DND-41 (cell line): Measurements from ENCODE around the gene GRIK2.

Source experiments
- ATAC-seq: fragments of 200-7000 bp; cut with Tn5 transposase; 3 replicates; pipeline ENCODE4 v1.9.1; 2021; ENCODE audit warnings: low read depth; ENCODE audit not compliant: insufficient read depth
- DNase-seq: peaks from one replicate; pipeline ENCODE4 v3.0.0-alpha.2; 2020
- H2AFZ ChIP-seq: 2 replicates; pipeline ENCODE4 v1.6.0; 2012; ENCODE audit warnings: low read depth, low read length
- H3K27ac ChIP-seq: 2 replicates; pipeline ENCODE4 v1.5.1; 2012; ENCODE audit warnings: low read length, inconsistent platforms
- H3K27me3 ChIP-seq: fragments of 200-600 bp; sonication (generic); 2 replicates; pipeline ENCODE4 v1.6.0; 2012; ENCODE audit warnings: low read length, mild to moderate bottlenecking, inconsistent platforms; ENCODE audit not compliant: insufficient read depth, poor library complexity
- H3K36me3 ChIP-seq: 2 replicates; pipeline ENCODE4 v1.5.1; 2012; ENCODE audit warnings: low read length, inconsistent platforms; ENCODE audit not compliant: insufficient read depth
- H3K4me1 ChIP-seq: 2 replicates; pipeline ENCODE4 v1.5.1; 2012; ENCODE audit warnings: mild to moderate bottlenecking, low read length; ENCODE audit not compliant: insufficient read depth
- H3K4me2 ChIP-seq: 2 replicates; pipeline ENCODE4 v1.6.0; 2012; ENCODE audit warnings: mild to moderate bottlenecking, moderate library complexity, low read length, inconsistent platforms; ENCODE audit not compliant: insufficient read depth
- H3K4me3 ChIP-seq, 2 experiments: fragments of 200-600 bp in 1 of 2; shearing (Covaris generic) in 1 of 2; 2 replicates each; pipeline ENCODE4 v1.5.1; 2012 to 2016; ENCODE audit warnings: inconsistent platforms in 2 of 2, low read length in 2 of 2, mild to moderate bottlenecking in 2 of 2, low read depth in 1 of 2, moderate library complexity in 1 of 2
- H3K79me2 ChIP-seq: 2 replicates; pipeline ENCODE4 v1.6.0; 2012; ENCODE audit warnings: low read length, inconsistent platforms; ENCODE audit not compliant: insufficient read depth
- H3K9ac ChIP-seq: 2 replicates; pipeline ENCODE4 v1.6.0; 2012; ENCODE audit warnings: low read depth, mild to moderate bottlenecking, inconsistent platforms, low read length, moderate library complexity
- H3K9me3 ChIP-seq: 2 replicates; pipeline ENCODE4 v1.5.1; 2012; ENCODE audit warnings: low read length, moderate library complexity, mild to moderate bottlenecking, inconsistent platforms; ENCODE audit not compliant: insufficient read depth, severe bottlenecking
- H4K20me1 ChIP-seq: 2 replicates; pipeline ENCODE4 v1.6.0; 2012; ENCODE audit warnings: low read length; ENCODE audit not compliant: insufficient read depth
- CTCF ChIP-seq: IDR thresholded peaks from 2 replicates; pipeline ENCODE4 v1.5.1; 2012; ENCODE audit warnings: borderline replicate concordance, low read length, moderate library complexity, mild to moderate bottlenecking; ENCODE audit not compliant: poor library complexity, severe bottlenecking; ENCODE audit errors: extremely low read depth
- EZH2 ChIP-seq: IDR thresholded peaks from 3 replicates; pipeline ENCODE4 v1.6.1; 2012; ENCODE audit warnings: borderline replicate concordance, low read depth, mild to moderate bottlenecking, moderate library complexity, low read length, inconsistent platforms; ENCODE audit not compliant: severe bottlenecking

Gene GRIK2

GRCh38 chr6:101740631-101741030 lies 347.1 kb downstream of the GRIK2 start:
- H3K9ac ChIP-seq: no peak overlapping the region
- H3K4me2 ChIP-seq: no peak overlapping the region
- ATAC-seq (no peak), DNase-seq (no peak)
- peaks cover 6% of the 10 kb centered on the region for H3K9me3 ChIP-seq
- no peaks in the 10 kb centered on the region for H4K20me1 ChIP-seq
- no peak overlapping the region for H3K27ac ChIP-seq
- H3K27me3 ChIP-seq: no peaks in the 10 kb centered on the region
- TF ChIP-seq CTCF: no peak
- H3K4me1 ChIP-seq: no peaks in the 10 kb centered on the region
- H2AFZ ChIP-seq: no peak overlapping the region
- no peaks in the 10 kb centered on the region for H3K36me3 ChIP-seq
- H3K79me2 ChIP-seq: no peaks in the 10 kb centered on the region
- H3K4me3 ChIP-seq: no peak overlapping the region

- DNase-seq (no peak), ATAC-seq (no peak)
- Histone ChIP-seq H3K79me2 (no peaks in the 10 kb centered on the region), H3K36me3 (no peaks in the 10 kb centered on the region), H3K4me2 (no peak overlapping the region), H3K4me3 (no peak overlapping the region), H3K9me3 (no peaks in the 10 kb centered on the region), H2AFZ (no peak overlapping the region), H3K9ac (no peak overlapping the region), H4K20me1 (no peaks in the 10 kb centered on the region), H3K4me1 (no peaks in the 10 kb centered on the region), H3K27ac (no peak overlapping the region), H3K27me3 (no peaks in the 10 kb centered on the region)
- TF ChIP-seq EZH2 (no peak), CTCF (no peak)
These were observed 348.1 kb downstream of the GRIK2 start for GRCh38 chr6:101741474-101742171.

GRCh38 chr6:101747160-101747559 lies 353.7 kb downstream of the GRIK2 start:
- no peak for ATAC-seq

More at GRCh38 chr6:101747160-101747559, 353.7 kb downstream of the GRIK2 start:
- H3K4me1 ChIP-seq: no peaks in the 10 kb centered on the region
- no peak overlapping the region for H2AFZ ChIP-seq
- no peak for DNase-seq
- H3K4me2 ChIP-seq: no peak overlapping the region
- no peaks in the 10 kb centered on the region for H3K36me3 ChIP-seq
- no peaks in the 10 kb centered on the region for H3K79me2 ChIP-seq
- H3K9me3 ChIP-seq: no peaks in the 10 kb centered on the region
- no peak overlapping the region for H3K27ac ChIP-seq
- H3K4me3 ChIP-seq: no peak overlapping the region
- TF ChIP-seq EZH2 (no peak), CTCF (no peak)
- H4K20me1 ChIP-seq: no peaks in the 10 kb centered on the region
- H3K9ac ChIP-seq: no peak overlapping the region
- no peaks in the 10 kb centered on the region for H3K27me3 ChIP-seq
